CD4-positive, alpha-beta T cell treated with Interleukin-17A for 1 hour (primary cell): ENCODE results near the gene PMM2.

Experiments
- DNase-seq: peaks from one replicate; pipeline ENCODE4 v3.0.0-alpha.2; 2020

The PMM2 gene

DNA sequence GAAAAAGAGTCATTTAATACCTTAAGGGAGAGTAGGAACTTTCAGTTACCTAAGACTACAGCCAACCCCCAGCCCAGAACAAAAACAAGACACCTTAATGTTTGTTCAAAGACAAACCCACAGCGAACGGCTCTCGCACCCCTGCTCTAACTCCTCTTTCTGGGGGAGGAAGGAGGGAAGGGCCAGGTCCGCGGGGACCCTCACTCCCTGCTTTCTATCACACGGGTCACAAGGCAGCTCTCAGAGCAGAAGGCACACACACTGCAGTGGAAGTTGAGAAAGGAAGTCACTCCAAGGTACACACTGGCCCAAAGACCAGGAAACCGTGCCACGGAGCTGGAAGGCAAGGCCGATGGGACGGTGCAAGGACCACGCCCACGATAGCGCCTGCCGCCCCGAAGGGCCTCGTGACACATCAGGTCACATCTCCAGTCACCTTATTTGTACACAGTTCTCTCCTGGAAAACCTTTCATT, 94.5 kb downstream of the PMM2 start:
- DNase-seq: no peak

DNA sequence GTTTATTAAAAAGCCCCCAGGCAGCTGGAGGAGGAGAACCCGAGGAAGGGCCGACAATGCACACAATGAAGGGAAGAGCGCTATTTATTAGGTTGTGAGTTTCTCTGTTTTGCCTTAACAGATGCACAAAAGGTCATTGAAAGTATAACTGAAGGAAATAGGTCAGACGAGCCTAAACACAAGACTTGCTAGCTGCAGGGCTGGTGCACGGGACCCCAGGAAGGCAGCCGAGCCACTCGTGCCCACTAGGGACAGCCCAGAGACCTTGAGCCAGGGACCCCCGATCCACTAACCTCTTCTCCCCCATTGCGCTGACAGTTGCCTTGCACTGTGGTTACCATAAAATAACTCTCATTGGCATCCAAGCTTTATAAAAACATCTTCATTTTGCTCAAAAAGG, 95.8 kb downstream of the PMM2 start:
- no peak for DNase-seq

DNA sequence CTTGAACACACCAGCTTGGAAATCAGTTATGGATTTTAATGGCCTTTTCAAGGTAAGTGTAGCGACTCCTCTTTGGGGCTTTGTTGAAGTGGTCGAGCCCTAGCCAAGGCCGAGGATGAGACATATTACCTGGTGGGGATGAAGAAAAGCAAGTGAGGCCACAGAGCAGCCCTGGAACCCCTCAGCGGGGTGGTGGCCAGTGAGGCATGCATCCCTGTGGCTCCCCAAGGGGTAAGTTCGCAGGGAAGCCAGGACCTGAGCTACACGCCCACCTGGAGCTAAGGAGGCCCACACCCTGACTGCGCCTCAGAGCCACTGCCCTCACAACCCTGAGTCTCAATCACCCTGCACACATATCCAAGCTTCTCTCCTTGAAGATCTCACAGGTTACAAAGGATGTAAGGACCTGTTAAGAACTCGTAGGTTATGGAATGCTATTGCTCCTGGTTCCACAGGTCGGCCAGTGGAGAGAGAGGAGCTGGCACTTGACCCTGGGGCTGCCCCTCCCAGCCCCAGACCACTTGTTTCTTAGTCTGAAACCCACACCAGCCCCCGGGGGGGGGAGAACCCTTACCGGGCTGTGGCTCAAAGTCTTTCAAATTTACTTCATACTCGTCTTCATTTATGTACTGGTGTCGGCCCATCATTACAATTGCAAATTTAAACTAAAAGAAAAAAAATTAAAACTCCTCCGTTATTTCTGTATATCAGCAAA, 96.5 kb downstream of the PMM2 start:
- DNase-seq: no peak

DNA sequence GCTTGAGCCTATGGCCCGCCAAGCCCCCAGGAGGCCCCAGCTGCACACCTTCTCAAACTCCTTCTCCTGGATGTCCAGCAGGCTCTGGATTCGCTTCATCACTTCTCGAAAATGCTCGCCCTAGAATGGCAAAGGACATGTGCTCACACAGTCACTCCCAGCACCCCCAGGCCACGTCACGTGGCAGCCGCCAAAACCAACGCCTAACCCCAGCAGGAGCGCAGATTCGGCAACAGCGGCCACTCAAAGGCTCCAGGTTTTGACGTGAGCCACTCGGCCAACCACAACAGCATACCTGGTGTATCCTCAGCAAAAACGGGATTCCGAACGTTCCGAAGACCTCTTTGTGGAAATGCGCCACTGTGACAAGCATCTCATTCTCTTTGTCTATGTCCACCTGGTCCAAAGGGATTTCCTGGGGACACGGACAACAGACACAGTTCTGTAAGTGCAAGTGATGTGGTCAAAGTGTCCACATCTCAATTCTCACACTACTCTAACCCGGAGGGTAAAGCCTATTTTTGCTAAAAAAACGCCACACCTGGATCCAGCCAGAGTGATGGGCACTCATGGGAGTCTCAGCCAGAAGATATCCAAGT, 97.2 kb downstream of the PMM2 start:
- no peak for DNase-seq

DNA sequence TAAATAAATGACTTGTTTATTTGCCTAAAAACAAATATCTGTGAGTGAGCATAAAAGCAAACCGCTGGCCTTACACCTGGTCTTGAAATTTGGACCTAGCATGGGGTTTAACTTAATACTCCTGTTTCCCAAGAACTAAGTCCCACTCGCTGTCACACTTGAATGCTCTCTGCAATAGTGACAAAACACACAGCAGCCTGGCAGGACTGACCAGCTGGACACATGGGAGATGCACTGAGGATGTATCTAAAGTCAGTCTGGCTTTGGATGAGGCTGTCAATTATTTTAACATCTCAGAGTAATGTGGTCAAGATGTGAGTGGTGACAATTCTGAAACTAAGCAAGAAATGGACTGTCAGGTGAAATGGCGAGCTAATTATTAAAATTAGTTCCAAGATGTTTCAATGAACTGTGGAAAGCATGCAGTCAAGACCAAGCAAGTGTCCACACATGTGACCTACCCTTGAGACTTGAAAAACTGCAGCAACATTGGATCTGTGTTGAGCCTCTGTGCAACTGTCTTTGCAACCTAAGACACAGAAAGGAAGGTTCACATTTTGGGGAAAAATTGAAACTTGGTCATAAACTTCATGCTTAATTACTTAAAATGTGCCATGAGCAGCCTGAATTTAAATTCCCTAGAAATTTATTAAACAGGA, 101.2 kb downstream of the PMM2 start:
- no peak for DNase-seq
